A549 (cell line): Measurements from ENCODE around the gene AREL1. TPM values are rescaled to one million over a fixed set of nuclear protein-coding genes. Genes with fewer than 3 reads are reported as not detected.

Experiments used
- ATAC-seq, 2 experiments: fragments of 200-7000 bp in 1 of 2; fragments of >200 bp in 1 of 2; cut with Nextera tagmentation in 1 of 2; cut with Tn5 transposase in 1 of 2; 3 replicates each; pipeline versions ENCODE4 v1.8.0 to v1.9.1; 2018 to 2020; ENCODE audit warnings: mild to moderate bottlenecking in 1 of 2, moderate library complexity in 1 of 2
- CTCF ChIA-PET: fragments of 300-600 bp; sonication (Branson Sonifier 250); formaldehyde crosslinking; extraction: SDS; loops from one replicate; lab custom pipeline; 2021; ENCODE audit warnings: antibody characterized with exemption, inconsistent platforms; lab: Yijun Ruan, JAX
- POLR2A ChIA-PET: fragments of 350-600 bp; formaldehyde crosslinking; extraction: SDS; loops from one replicate; lab custom pipeline; 2021; ENCODE audit warnings: antibody characterized with exemption, inconsistent platforms; lab: Yijun Ruan, JAX
- DNase-seq, 2 experiments: peaks; one replicate each; pipeline versions ENCODE4 v3.0.0 to v3.0.0-alpha.2; 2011 to 2016; ENCODE audit warnings: low read depth in 1 of 2, low spot score in 1 of 2
- FAIRE-seq: peaks from 2 replicates; lab custom pipeline; 2011; peaks lifted over from hg19 to GRCh38; lab: Jason Lieb, UNC
- H3K27ac ChIP-seq, 2 experiments: fragments of >200 bp; sonication (Bioruptor Twin); formaldehyde crosslinking; 3 replicates each; pipeline ENCODE4 v1.5.1; 2016 to 2017
- H3K4me1 ChIP-seq: fragments of >200 bp; sonication (Bioruptor Twin); formaldehyde crosslinking; 3 replicates; pipeline ENCODE4 v1.6.1; 2016
- H3K4me2 ChIP-seq: fragments of >200 bp; sonication (Bioruptor Twin); formaldehyde crosslinking; 3 replicates; pipeline ENCODE4 v1.6.1; 2016
- H3K4me3 ChIP-seq: fragments of >200 bp; sonication (Bioruptor Twin); formaldehyde crosslinking; 3 replicates; pipeline ENCODE4 v1.5.1; 2016
- H3K9me3 ChIP-seq: fragments of >200 bp; sonication (Bioruptor Twin); formaldehyde crosslinking; 3 replicates; pipeline ENCODE4 v1.6.1; 2016
- BHLHE40 ChIP-seq: IDR thresholded peaks from 2 replicates; pipeline ENCODE4 v1.6.1; 2012; ENCODE audit warnings: low read depth, low read length, inconsistent platforms
- CEBPB ChIP-seq, 2 experiments: fragments of >200 bp in 1 of 2; sonication (Bioruptor Twin) in 1 of 2; formaldehyde crosslinking in 1 of 2; IDR thresholded peaks; 2 replicates each; pipeline ENCODE4 v1.6.1; 2012 to 2016
- EHF ChIP-seq: fragments of 250-450 bp; sonication (Bioruptor Pico); IDR thresholded peaks from 2 replicates; pipeline ENCODE4 v1.5.0; 2020; ENCODE audit warnings: mild to moderate bottlenecking
- EHMT2 ChIP-seq: fragments of 200-600 bp; sonication (generic); IDR thresholded peaks from 2 replicates; pipeline ENCODE4 v1.6.1; 2016; ENCODE audit warnings: antibody characterized with exemption, low read depth, mild to moderate bottlenecking, moderate library complexity
- EP300 ChIP-seq, 2 experiments: fragments of >200 bp; sonication (Bioruptor Twin); formaldehyde crosslinking; IDR thresholded peaks; 2 replicates in 1 of 2; 3 replicates in 1 of 2; pipeline ENCODE4 v1.6.1; 2016 to 2017
- ESRRA ChIP-seq: fragments of 150-350 bp; IDR thresholded peaks from 2 replicates; pipeline ENCODE4 v1.6.1; 2014; ENCODE audit warnings: mild to moderate bottlenecking, low read length, borderline replicate concordance
- FOSB ChIP-seq: fragments of 250-450 bp; sonication (Bioruptor Pico); IDR thresholded peaks from 2 replicates; pipeline ENCODE4 v1.5.0; 2020; ENCODE audit warnings: mild to moderate bottlenecking, moderate library complexity
- FOXS1 ChIP-seq: fragments of 250-450 bp; sonication (Bioruptor Pico); IDR thresholded peaks from 2 replicates; pipeline ENCODE4 v1.5.0; 2020; ENCODE audit warnings: mild to moderate bottlenecking, moderate library complexity
- GATA3 ChIP-seq: IDR thresholded peaks from 2 replicates; pipeline ENCODE4 v1.6.1; 2012; ENCODE audit warnings: borderline replicate concordance
- HEYL ChIP-seq: fragments of 250-450 bp; sonication (Bioruptor Pico); IDR thresholded peaks from 2 replicates; pipeline ENCODE4 v1.8.0; 2021; ENCODE audit warnings: mild to moderate bottlenecking, moderate library complexity
- HOXA7 ChIP-seq: fragments of 250-450 bp; sonication (Bioruptor Pico); IDR thresholded peaks from 2 replicates; pipeline ENCODE4 v1.5.0; 2020; ENCODE audit warnings: mild to moderate bottlenecking, moderate library complexity
- HOXB5 ChIP-seq: fragments of 250-450 bp; sonication (Bioruptor Pico); IDR thresholded peaks from 2 replicates; pipeline ENCODE4 v1.5.0; 2020; ENCODE audit warnings: mild to moderate bottlenecking, moderate library complexity
- JUNB ChIP-seq: fragments of >200 bp; sonication (Bioruptor Twin); formaldehyde crosslinking; IDR thresholded peaks from 2 replicates; pipeline ENCODE4 v1.6.1; 2016
- NFE2L2 ChIP-seq: fragments of 150-350 bp; conservative IDR thresholded peaks from 2 replicates; pipeline ENCODE4 v1.6.1; 2014; ENCODE audit warnings: low read length
- PHF8 ChIP-seq: fragments of 200-600 bp; sonication (generic); IDR thresholded peaks from 2 replicates; pipeline ENCODE4 v1.6.1; 2016; ENCODE audit warnings: low read depth, mild to moderate bottlenecking, antibody characterized with exemption, moderate library complexity, borderline replicate concordance
- RFX5 ChIP-seq: fragments of 450-650 bp; IDR thresholded peaks from 2 replicates; pipeline ENCODE4 v1.7.1; 2014; ENCODE audit warnings: antibody characterized with exemption, mild to moderate bottlenecking, moderate library complexity
- RNF2 ChIP-seq: fragments of 200-600 bp; sonication (generic); IDR thresholded peaks from 2 replicates; pipeline ENCODE4 v1.6.1; 2016; ENCODE audit warnings: low read depth, mild to moderate bottlenecking, antibody characterized with exemption, moderate library complexity, borderline replicate concordance
- SMC3 ChIP-seq: fragments of >200 bp; sonication (Bioruptor Twin); formaldehyde crosslinking; IDR thresholded peaks from 3 replicates; pipeline ENCODE4 v1.6.1; 2018; ENCODE audit warnings: inconsistent platforms
- TP53 ChIP-seq: fragments of 250-450 bp; sonication (Bioruptor Pico); IDR thresholded peaks from 2 replicates; pipeline ENCODE4 v1.5.0; 2021; ENCODE audit warnings: mild to moderate bottlenecking, moderate library complexity
- WGBS: methylation state at CpG from one replicate; pipeline ENCODE4 v1.1.6; 2017; ENCODE audit errors: missing lambda C conversion rate; 5-methylcytosine and 5-hydroxymethylcytosine counted together
- polyA plus RNA-seq, 4 experiments: library from polyadenylated mRNA; depleted of rRNA in 3 of 4; stranded (reverse); fragments of >200 nt; fragmentation: RNase III in 1 of 4; extraction: RNeasy Plus Mini Kit Qiagen cat#74134 plus additional on column Dnase treatment in 1 of 4; gene quantifications; 2 replicates in 3 of 4; 3 replicates in 1 of 4; pipeline ENCODE4 v1.2.3, GENCODE V29; 2011 to 2017
- TF ChIP-seq, protein P1 (sequence below): fragments of 150-350 bp; IDR thresholded peaks from 2 replicates; pipeline ENCODE4 v1.6.1; 2014; ENCODE audit warnings: low read depth, mild to moderate bottlenecking, low read length
- TF ChIP-seq, protein P2 (sequence below): fragments of 250-450 bp; sonication (Bioruptor Pico); IDR thresholded peaks from 2 replicates; pipeline ENCODE4 v1.5.0; 2020; ENCODE audit warnings: low read depth, mild to moderate bottlenecking, moderate library complexity
- TF ChIP-seq, protein P3 (sequence below): fragments of 200-600 bp; sonication (generic); IDR thresholded peaks from 2 replicates; pipeline ENCODE4 v1.6.1; 2016; ENCODE audit warnings: antibody characterized with exemption, mild to moderate bottlenecking, moderate library complexity
- TF ChIP-seq, protein P4 (sequence below): IDR thresholded peaks from 2 replicates; pipeline ENCODE4 v1.6.1; 2012
- TF ChIP-seq, protein P5 (sequence below): fragments of 450-650 bp; IDR thresholded peaks from 2 replicates; pipeline ENCODE4 v1.6.1; 2014; ENCODE audit warnings: antibody characterized with exemption

AREL1 gene
- polyA plus RNA-seq, 2 of the 4 experiments (the other 2 are of a cell fraction), result 27.5 to 48.6 TPM

DNA sequence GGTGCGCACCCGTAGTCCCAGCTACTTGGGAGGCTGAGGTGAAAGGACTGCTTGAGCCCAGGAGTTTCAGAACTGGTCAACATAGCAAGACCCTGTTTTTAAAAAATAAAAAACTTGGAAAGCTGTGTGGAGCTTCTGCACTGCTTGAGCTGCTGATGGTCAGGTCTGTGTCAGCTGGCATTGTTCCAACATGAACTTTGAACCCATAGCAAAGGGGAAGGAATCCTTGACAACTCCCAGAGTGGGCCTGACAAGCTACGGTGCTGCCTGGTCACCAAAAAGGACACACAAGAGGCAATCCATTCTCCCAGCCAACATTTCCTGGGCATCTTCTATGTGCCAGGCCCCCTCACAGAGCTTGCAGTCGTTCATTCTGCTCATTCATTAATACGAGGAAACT lies 84.5 kb downstream of the AREL1 start:
- WGBS, result 65% methylated on average over 5 of the region's 5 CpGs
- H3K4me1 ChIP-seq, result peaks cover 32% of the 10 kb centered on the region
- no peak overlapping the region for H3K4me2 ChIP-seq
- FAIRE-seq (no peak), DNase-seq (no peak), ATAC-seq (no peak)
- CTCF ChIA-PET, result interaction anchor here (0.6 to 2.3 kb wide), 7 partner anchors 8 to 56 kb away, joined by 3 to 22 read pairs (median 3); partner anchors contain the start of gene LTBP2
- H3K4me3 ChIP-seq, result no peak overlapping the region
- POLR2A ChIA-PET, result interaction anchor here (1.3 kb wide), 1 partner anchor 10 kb away, joined by 5 read pairs; no protein-coding TSS in a partner anchor
- H3K9me3 ChIP-seq, result no peaks in the 10 kb centered on the region
- TF ChIP-seq TP53 (CRISPR knock-in tag) (no peak), JUNB (no peak), GATA3 (no peak), ESRRA (no peak), NFE2L2 (no peak), EP300 (IDR thresholded peaks at IDR 0.05) (no peak), HEYL (CRISPR knock-in tag) (no peak), SMC3 (no peak)
- TF ChIP-seq, protein P1, sequence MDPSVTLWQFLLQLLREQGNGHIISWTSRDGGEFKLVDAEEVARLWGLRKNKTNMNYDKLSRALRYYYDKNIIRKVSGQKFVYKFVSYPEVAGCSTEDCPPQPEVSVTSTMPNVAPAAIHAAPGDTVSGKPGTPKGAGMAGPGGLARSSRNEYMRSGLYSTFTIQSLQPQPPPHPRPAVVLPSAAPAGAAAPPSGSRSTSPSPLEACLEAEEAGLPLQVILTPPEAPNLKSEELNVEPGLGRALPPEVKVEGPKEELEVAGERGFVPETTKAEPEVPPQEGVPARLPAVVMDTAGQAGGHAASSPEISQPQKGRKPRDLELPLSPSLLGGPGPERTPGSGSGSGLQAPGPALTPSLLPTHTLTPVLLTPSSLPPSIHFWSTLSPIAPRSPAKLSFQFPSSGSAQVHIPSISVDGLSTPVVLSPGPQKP, result no peak
- H3K27ac ChIP-seq, result peak overlapping the region in 1 of 2 experiments; percentile 66; a peak in 3 of 6 replicates

DNA sequence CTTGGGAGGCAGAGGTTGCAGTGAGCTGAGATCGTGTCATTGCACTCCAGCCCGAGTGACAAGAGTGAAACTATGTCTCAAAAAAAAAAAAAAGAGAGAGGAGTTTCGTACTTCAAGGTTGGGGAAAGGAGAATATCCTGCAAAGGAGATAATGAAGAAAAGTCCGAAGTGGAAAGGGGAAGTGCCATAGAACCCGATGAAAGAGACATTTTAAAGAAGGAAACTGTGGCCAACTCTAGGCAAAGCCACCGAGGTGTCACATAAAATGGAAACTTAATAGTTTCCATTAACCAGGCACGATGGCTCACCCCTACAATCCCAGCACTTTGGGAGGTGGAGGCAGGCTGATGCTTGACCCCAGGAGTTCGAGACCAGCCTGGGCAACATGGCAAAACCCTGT lies 85.8 kb downstream of the AREL1 start:
- ChIA-PET CTCF (interaction anchor here (0.7 to 2.3 kb wide), 6 partner anchors 12 to 24 kb away, joined by 3 to 22 read pairs (median 5); partner anchors contain the start of gene LTBP2), POLR2A (no interaction called here)
- DNase-seq, result no peak
- Histone ChIP-seq H3K4me2 (no peak overlapping the region), H3K4me1 (peaks cover 22% of the 10 kb centered on the region), H3K9me3 (no peaks in the 10 kb centered on the region), H3K4me3 (no peak overlapping the region), H3K27ac (peak overlapping the region in 1 of 2 experiments; percentile 66; a peak in 1 of 6 replicates)
- FAIRE-seq, result no peak
- no peak for ATAC-seq
- no peak for TF ChIP-seq FOSB
- TF ChIP-seq, protein P2, sequence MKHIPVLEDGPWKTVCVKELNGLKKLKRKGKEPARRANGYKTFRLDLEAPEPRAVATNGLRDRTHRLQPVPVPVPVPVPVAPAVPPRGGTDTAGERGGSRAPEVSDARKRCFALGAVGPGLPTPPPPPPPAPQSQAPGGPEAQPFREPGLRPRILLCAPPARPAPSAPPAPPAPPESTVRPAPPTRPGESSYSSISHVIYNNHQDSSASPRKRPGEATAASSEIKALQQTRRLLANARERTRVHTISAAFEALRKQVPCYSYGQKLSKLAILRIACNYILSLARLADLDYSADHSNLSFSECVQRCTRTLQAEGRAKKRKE, result no peak
- no peak for TF ChIP-seq RFX5
- TF ChIP-seq BHLHE40, result no peak
- no peak for TF ChIP-seq HOXA7 (CRISPR knock-in tag)
- no peak for TF ChIP-seq HEYL (CRISPR knock-in tag)
- TF ChIP-seq, protein P3, sequence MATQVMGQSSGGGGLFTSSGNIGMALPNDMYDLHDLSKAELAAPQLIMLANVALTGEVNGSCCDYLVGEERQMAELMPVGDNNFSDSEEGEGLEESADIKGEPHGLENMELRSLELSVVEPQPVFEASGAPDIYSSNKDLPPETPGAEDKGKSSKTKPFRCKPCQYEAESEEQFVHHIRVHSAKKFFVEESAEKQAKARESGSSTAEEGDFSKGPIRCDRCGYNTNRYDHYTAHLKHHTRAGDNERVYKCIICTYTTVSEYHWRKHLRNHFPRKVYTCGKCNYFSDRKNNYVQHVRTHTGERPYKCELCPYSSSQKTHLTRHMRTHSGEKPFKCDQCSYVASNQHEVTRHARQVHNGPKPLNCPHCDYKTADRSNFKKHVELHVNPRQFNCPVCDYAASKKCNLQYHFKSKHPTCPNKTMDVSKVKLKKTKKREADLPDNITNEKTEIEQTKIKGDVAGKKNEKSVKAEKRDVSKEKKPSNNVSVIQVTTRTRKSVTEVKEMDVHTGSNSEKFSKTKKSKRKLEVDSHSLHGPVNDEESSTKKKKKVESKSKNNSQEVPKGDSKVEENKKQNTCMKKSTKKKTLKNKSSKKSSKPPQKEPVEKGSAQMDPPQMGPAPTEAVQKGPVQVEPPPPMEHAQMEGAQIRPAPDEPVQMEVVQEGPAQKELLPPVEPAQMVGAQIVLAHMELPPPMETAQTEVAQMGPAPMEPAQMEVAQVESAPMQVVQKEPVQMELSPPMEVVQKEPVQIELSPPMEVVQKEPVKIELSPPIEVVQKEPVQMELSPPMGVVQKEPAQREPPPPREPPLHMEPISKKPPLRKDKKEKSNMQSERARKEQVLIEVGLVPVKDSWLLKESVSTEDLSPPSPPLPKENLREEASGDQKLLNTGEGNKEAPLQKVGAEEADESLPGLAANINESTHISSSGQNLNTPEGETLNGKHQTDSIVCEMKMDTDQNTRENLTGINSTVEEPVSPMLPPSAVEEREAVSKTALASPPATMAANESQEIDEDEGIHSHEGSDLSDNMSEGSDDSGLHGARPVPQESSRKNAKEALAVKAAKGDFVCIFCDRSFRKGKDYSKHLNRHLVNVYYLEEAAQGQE, result no peak
- TF ChIP-seq, protein P4, sequence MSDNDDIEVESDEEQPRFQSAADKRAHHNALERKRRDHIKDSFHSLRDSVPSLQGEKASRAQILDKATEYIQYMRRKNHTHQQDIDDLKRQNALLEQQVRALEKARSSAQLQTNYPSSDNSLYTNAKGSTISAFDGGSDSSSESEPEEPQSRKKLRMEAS, result no peak
- TF ChIP-seq HOXB5 (CRISPR knock-in tag), result no peak
- TF ChIP-seq RNF2, result no peak
- TF ChIP-seq FOXS1, result no peak
- no peak for TF ChIP-seq CEBPB (IDR thresholded peaks at IDR 0.05)
- TF ChIP-seq EHF (CRISPR knock-in tag), result no peak
- no peak for TF ChIP-seq GATA3
- no peak for TF ChIP-seq EHMT2
- TF ChIP-seq ESRRA, result no peak
- TF ChIP-seq NFE2L2, result no peak
- TF ChIP-seq PHF8, result no peak
- TF ChIP-seq, protein P5, sequence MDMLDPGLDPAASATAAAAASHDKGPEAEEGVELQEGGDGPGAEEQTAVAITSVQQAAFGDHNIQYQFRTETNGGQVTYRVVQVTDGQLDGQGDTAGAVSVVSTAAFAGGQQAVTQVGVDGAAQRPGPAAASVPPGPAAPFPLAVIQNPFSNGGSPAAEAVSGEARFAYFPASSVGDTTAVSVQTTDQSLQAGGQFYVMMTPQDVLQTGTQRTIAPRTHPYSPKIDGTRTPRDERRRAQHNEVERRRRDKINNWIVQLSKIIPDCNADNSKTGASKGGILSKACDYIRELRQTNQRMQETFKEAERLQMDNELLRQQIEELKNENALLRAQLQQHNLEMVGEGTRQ, result no peak
- WGBS, result 81% methylated on average over 8 of the region's 8 CpGs
